Ascending aorta (tissue), 2 donors: Measurements from ENCODE around the gene STK38L. TPM values are rescaled to one million over a fixed set of nuclear protein-coding genes. Genes with fewer than 3 reads are reported as not detected.

Experiments
- DNase-seq, 2 donors: peaks; one replicate each; pipeline ENCODE4 v3.0.0-alpha.2; 2019; ENCODE audit warnings: low spot score in 2 of 2
- H3K27ac ChIP-seq, 2 donors: fragments of 200-600 bp; sonication (generic); one replicate each; pipeline ENCODE4 v1.5.1; 2016 to 2017; ENCODE audit warnings: mild to moderate bottlenecking in 1 of 2
- H3K27me3 ChIP-seq: fragments of 200-600 bp; sonication (generic); one replicate; pipeline ENCODE4 v1.5.1; 2017
- H3K36me3 ChIP-seq, 2 donors: fragments of 200-600 bp; sonication (generic); one replicate each; pipeline ENCODE4 v1.5.1; 2016
- H3K4me1 ChIP-seq, 2 donors: fragments of 200-600 bp; sonication (generic); one replicate each; pipeline ENCODE4 v1.5.1; 2016 to 2017; ENCODE audit warnings: mild to moderate bottlenecking in 1 of 2
- H3K4me3 ChIP-seq, 2 donors: fragments of 200-600 bp; sonication (generic); one replicate each; pipeline ENCODE4 v1.5.1; 2016 to 2017; ENCODE audit warnings: mild to moderate bottlenecking in 1 of 2
- H3K9me3 ChIP-seq, 2 donors: fragments of 200-600 bp; sonication (generic); one replicate each; pipeline ENCODE4 v1.5.1; 2016
- CTCF ChIP-seq, 3 experiments: fragments of 200-600 bp in 2 of 3; fragments of 450-650 bp in 1 of 3; sonication (generic) in 2 of 3; IDR thresholded peaks; one replicate each; pipeline ENCODE4 v1.5.1; 2016 to 2019; ENCODE audit warnings: antibody characterized with exemption in 3 of 3, mild to moderate bottlenecking in 1 of 3, moderate library complexity in 1 of 3
- intact Hi-C: fragments of 100-400 bp; cut with DNase I; formaldehyde crosslinking; loops from one replicate; pipeline ENCODE4 v1.15.1; 2023
- total RNA-seq: library from RNA; depleted of rRNA; stranded (reverse); fragments of >200 nt; gene quantifications from one replicate; pipeline ENCODE4 v1.1.0, GENCODE V29; 2016

The STK38L gene
- total RNA-seq, 1 donor from 2014 or later, result 137 TPM

DNA sequence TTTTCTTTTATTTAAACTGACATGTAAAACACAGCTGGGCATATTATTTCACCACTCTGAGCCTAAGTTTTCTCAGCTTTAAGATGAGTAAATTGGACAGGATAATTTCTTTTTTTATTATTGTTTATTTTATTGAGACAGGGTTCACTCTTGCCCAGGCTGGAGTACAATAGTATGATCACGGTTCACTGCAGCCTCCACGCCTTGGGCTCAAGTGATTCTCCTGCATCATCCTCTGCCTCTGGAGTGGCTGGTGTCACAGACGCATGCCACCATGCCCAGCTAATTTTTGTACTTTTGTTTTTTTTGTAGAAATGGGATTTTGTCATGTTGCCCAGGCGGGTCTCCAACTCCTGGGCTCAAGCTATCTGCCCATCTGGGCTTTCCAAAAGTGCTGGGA, 101.3 kb downstream of the STK38L start:
- TF ChIP-seq CTCF (IDR thresholded peaks at IDR 0.05), result no peak
- Histone ChIP-seq H3K9me3 (no peaks in the 10 kb centered on the region), H3K36me3 (no peaks in the 10 kb centered on the region), H3K4me1 (no peaks in the 10 kb centered on the region), H3K27ac (no peak overlapping the region), H3K27me3 (no peaks in the 10 kb centered on the region), H3K4me3 (no peak overlapping the region)
- intact Hi-C loops, result no loop called here
- DNase-seq, result no peak

DNA sequence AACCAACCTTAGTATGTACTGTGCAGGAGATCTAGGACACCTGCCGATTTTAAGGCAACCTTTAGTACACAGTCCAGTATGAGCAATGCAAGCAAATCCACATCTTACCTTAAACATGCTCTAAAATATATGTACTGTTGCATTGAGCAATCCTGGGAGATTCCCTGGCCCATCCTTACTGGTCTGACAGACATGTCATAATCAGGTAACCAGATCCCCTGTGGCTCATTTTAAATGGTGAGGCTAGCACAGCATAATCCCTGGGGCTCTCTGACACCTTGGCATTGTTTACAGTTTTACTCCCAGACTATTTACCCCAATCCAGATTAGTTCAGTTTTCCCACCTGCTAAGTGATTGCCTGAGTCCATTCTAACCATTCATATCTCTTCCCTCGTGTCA, 103.7 kb downstream of the STK38L start:
- no peaks in the 10 kb centered on the region for H3K4me1 ChIP-seq
- H3K27ac ChIP-seq, result no peak overlapping the region
- no peak for TF ChIP-seq CTCF (IDR thresholded peaks at IDR 0.05)
- no peak overlapping the region for H3K4me3 ChIP-seq
- H3K27me3 ChIP-seq, result no peaks in the 10 kb centered on the region
- no peak for DNase-seq
- no peaks in the 10 kb centered on the region for H3K36me3 ChIP-seq
- intact Hi-C loops, result no loop called here
- no peaks in the 10 kb centered on the region for H3K9me3 ChIP-seq

- intact Hi-C loops, result no loop called here
- no peak for TF ChIP-seq CTCF (IDR thresholded peaks at IDR 0.05)
- no peak overlapping the region for H3K27ac ChIP-seq
- H3K36me3 ChIP-seq, result no peaks in the 10 kb centered on the region
- DNase-seq, result no peak
- no peak overlapping the region for H3K4me3 ChIP-seq
- H3K4me1 ChIP-seq, result no peaks in the 10 kb centered on the region
- no peaks in the 10 kb centered on the region for H3K9me3 ChIP-seq
- no peaks in the 10 kb centered on the region for H3K27me3 ChIP-seq
Observed at GRCh38 chr12:27351476-27351875, 107.4 kb downstream of the STK38L start.

DNA sequence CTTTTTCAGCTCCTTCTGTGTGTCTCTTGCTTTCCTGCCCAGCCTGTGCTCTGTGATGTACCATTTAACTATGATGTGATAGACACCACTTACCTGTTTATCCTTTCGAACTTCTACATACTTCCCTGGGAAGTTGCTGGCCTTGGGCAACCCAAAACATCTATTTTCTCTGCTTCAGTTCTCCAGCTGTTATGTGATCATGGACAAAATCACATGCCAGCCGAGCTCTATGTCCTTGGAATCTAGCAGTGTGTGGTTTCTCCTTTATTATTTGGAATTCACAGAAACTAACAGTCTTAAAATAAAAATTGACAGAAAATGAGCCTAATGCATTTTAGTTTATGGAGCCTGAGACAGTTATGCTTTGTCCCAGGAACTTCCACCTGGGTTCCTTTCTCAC, 111.4 kb downstream of the STK38L start:
- no peak for DNase-seq
- Histone ChIP-seq H3K27ac (no peak overlapping the region), H3K4me3 (no peak overlapping the region), H3K36me3 (no peaks in the 10 kb centered on the region), H3K9me3 (no peaks in the 10 kb centered on the region), H3K27me3 (no peaks in the 10 kb centered on the region), H3K4me1 (no peaks in the 10 kb centered on the region)
- TF ChIP-seq CTCF (IDR thresholded peaks at IDR 0.05), result no peak
- intact Hi-C loops, result no loop called here

GRCh38 chr12:27355979-27356378, 111.9 kb downstream of the STK38L start:
- no peaks in the 10 kb centered on the region for H3K27me3 ChIP-seq
- H3K9me3 ChIP-seq, result no peaks in the 10 kb centered on the region
- no peak for DNase-seq
- no peak for TF ChIP-seq CTCF (IDR thresholded peaks at IDR 0.05)
- no peaks in the 10 kb centered on the region for H3K36me3 ChIP-seq
- no peak overlapping the region for H3K4me3 ChIP-seq
- intact Hi-C loops, result no loop called here
- H3K4me1 ChIP-seq, result no peaks in the 10 kb centered on the region
- H3K27ac ChIP-seq, result no peak overlapping the region
